IMR-90 (cell line): Measurements from ENCODE around the gene ABHD17A. TPM values are rescaled to one million over a fixed set of nuclear protein-coding genes. Genes with fewer than 3 reads are reported as not detected.

ENCODE experiments used
- ATAC-seq: fragments of 200-7000 bp; cut with Tn5 transposase; 2 replicates; pipeline ENCODE4 v1.9.1; 2020; ENCODE audit warnings: low read depth, mild to moderate bottlenecking, moderate library complexity
- BruUV-seq: library from RNA; stranded (reverse); fragments of 400-500 nt; replicated peaks from 2 replicates; lab custom pipeline; 2021; lab: Mats Ljungman, UMichigan
- CTCF ChIA-PET: fragments of 300-600 bp; formaldehyde crosslinking; extraction: SDS; loops from one replicate; lab custom pipeline; 2021; ENCODE audit warnings: antibody characterized with exemption; lab: Yijun Ruan, JAX
- POLR2A ChIA-PET: fragments of 300-600 bp; sonication (Branson Sonifier 250); formaldehyde crosslinking; loops from one replicate; lab custom pipeline; 2022; ENCODE audit warnings: antibody characterized with exemption; ENCODE audit not compliant: unreplicated experiment; lab: Charles Lee
- DNase-seq: peaks from one replicate; pipeline ENCODE4 v3.0.0; 2013
- H2AFZ ChIP-seq: replicated peaks from 2 replicates; pipeline ENCODE3; 2013; ENCODE audit warnings: low read length, mild to moderate bottlenecking; ENCODE audit not compliant: poor library complexity
- H2AK5ac ChIP-seq: 2 replicates; pipeline ENCODE4 v1.6.1; 2013; ENCODE audit warnings: low read depth, low read length, inconsistent platforms
- H2AK9ac ChIP-seq: replicated peaks from 2 replicates; pipeline ENCODE3; 2013; ENCODE audit warnings: mild to moderate bottlenecking, low read depth, low read length, moderate library complexity; ENCODE audit not compliant: poor library complexity
- H2BK120ac ChIP-seq: 2 replicates; pipeline ENCODE4 v1.6.1; 2013; ENCODE audit warnings: low read depth, low read length, inconsistent platforms
- H2BK15ac ChIP-seq: 3 replicates; pipeline ENCODE4 v1.6.1; 2013; ENCODE audit warnings: low read depth, low read length, inconsistent platforms
- H2BK20ac ChIP-seq: 2 replicates; pipeline ENCODE4 v1.6.1; 2013; ENCODE audit warnings: low read depth, mild to moderate bottlenecking, inconsistent platforms, low read length, moderate library complexity
- H2BK5ac ChIP-seq: 2 replicates; pipeline ENCODE4 v1.6.1; 2013; ENCODE audit warnings: mild to moderate bottlenecking, low read depth, low read length, inconsistent platforms; ENCODE audit not compliant: poor library complexity, severe bottlenecking
- H3K14ac ChIP-seq: replicated peaks from 2 replicates; pipeline ENCODE4 v1.6.1; 2013; ENCODE audit warnings: low read depth, low read length, inconsistent platforms
- H3K18ac ChIP-seq: 2 replicates; pipeline ENCODE4 v1.6.1; 2013; ENCODE audit warnings: low read depth, low read length, control low read depth
- H3K23ac ChIP-seq: 2 replicates; pipeline ENCODE4 v1.6.1; 2013; ENCODE audit warnings: low read depth, low read length, inconsistent platforms
- H3K27ac ChIP-seq: 2 replicates; pipeline ENCODE4 v1.5.1; 2013; ENCODE audit warnings: mild to moderate bottlenecking, control low read depth, low read length; ENCODE audit not compliant: insufficient read depth
- H3K27me3 ChIP-seq: 2 replicates; pipeline ENCODE4 v1.6.1; 2013; ENCODE audit warnings: low read length; ENCODE audit not compliant: control insufficient read depth, insufficient read depth
- H3K36me3 ChIP-seq: 2 replicates; pipeline ENCODE4 v1.6.1; 2013; ENCODE audit warnings: low read length, mixed read lengths; ENCODE audit not compliant: control insufficient read depth, insufficient read depth
- H3K4ac ChIP-seq: 2 replicates; pipeline ENCODE4 v1.6.1; 2013; ENCODE audit warnings: low read depth, low read length, inconsistent platforms
- H3K4me1 ChIP-seq: 2 replicates; pipeline ENCODE4 v1.6.1; 2013; ENCODE audit warnings: low read length, mixed read lengths; ENCODE audit not compliant: control insufficient read depth, insufficient read depth
- H3K4me2 ChIP-seq: 2 replicates; pipeline ENCODE4 v1.6.1; 2013; ENCODE audit warnings: low read depth, mild to moderate bottlenecking, control low read depth, low read length, moderate library complexity
- H3K4me3 ChIP-seq: 2 replicates; pipeline ENCODE4 v1.5.1; 2013; ENCODE audit warnings: low read depth, mild to moderate bottlenecking, control low read depth, low read length, moderate library complexity; ENCODE audit not compliant: insufficient read depth
- H3K56ac ChIP-seq: 2 replicates; pipeline ENCODE4 v1.6.1; 2013; ENCODE audit warnings: low read length, inconsistent platforms; ENCODE audit not compliant: insufficient read depth; ENCODE audit errors: extremely low read depth
- H3K79me1 ChIP-seq, 2 experiments: 2 replicates each; pipeline ENCODE4 v1.6.1; 2013; ENCODE audit warnings: low read length in 2 of 2, inconsistent platforms in 1 of 2, low read depth in 1 of 2
- H3K9ac ChIP-seq: 2 replicates; pipeline ENCODE4 v1.6.1; 2013; ENCODE audit warnings: low read depth, low read length, control low read depth
- H3K9me1 ChIP-seq: 2 replicates; pipeline ENCODE4 v1.6.1; 2013; ENCODE audit warnings: low read length, inconsistent platforms; ENCODE audit not compliant: insufficient read depth
- H3K9me3 ChIP-seq: 2 replicates; pipeline ENCODE4 v1.6.1; 2013; ENCODE audit warnings: low read length; ENCODE audit not compliant: control insufficient read depth, insufficient read depth
- H4K20me1 ChIP-seq: 2 replicates; pipeline ENCODE4 v1.6.1; 2013; ENCODE audit warnings: low read length, inconsistent platforms; ENCODE audit not compliant: insufficient read depth
- H4K5ac ChIP-seq: 2 replicates; pipeline ENCODE4 v1.6.1; 2013; ENCODE audit warnings: mild to moderate bottlenecking, low read depth, low read length, control low read depth
- H4K8ac ChIP-seq, 2 experiments: 2 replicates each; pipeline ENCODE4 v1.6.1; 2013; ENCODE audit warnings: low read depth in 2 of 2, low read length in 2 of 2, control low read depth in 1 of 2, inconsistent platforms in 1 of 2
- H4K91ac ChIP-seq: 2 replicates; pipeline ENCODE4 v1.6.1; 2013; ENCODE audit warnings: low read depth, low read length, inconsistent platforms; ENCODE audit not compliant: insufficient read depth
- BHLHE40 ChIP-seq: fragments of 150-350 bp; IDR thresholded peaks from 2 replicates; pipeline ENCODE4 v1.6.1; 2016; ENCODE audit warnings: mild to moderate bottlenecking, low read depth, low read length
- CEBPB ChIP-seq: IDR thresholded peaks from 2 replicates; pipeline ENCODE4 v1.6.1; 2012; ENCODE audit warnings: low read depth, low read length, improper control_type of control experiment
- CHD1 ChIP-seq: IDR thresholded peaks from 2 replicates; pipeline ENCODE4 v1.6.1; 2012; ENCODE audit warnings: low read depth, low read length, improper control_type of control experiment
- CTCF ChIP-seq: conservative IDR thresholded peaks from 2 replicates; pipeline ENCODE4 v1.5.1; 2012; ENCODE audit warnings: mild to moderate bottlenecking, low read depth, low read length, improper control_type of control experiment
- ELK1 ChIP-seq: fragments of 150-350 bp; IDR thresholded peaks from 2 replicates; pipeline ENCODE4 v1.6.1; 2016; ENCODE audit warnings: low read depth, mild to moderate bottlenecking, low read length, moderate library complexity, borderline replicate concordance
- FOS ChIP-seq: fragments of 150-350 bp; IDR thresholded peaks from 2 replicates; pipeline ENCODE4 v1.6.1; 2016; ENCODE audit warnings: low read depth, low read length
- MAFK ChIP-seq: IDR thresholded peaks from 2 replicates; pipeline ENCODE4 v1.6.1; 2012; ENCODE audit warnings: low read depth, low read length, improper control_type of control experiment
- MAZ ChIP-seq: IDR thresholded peaks from 2 replicates; pipeline ENCODE4 v1.6.1; 2012; ENCODE audit warnings: low read depth, mild to moderate bottlenecking, low read length, improper control_type of control experiment, moderate library complexity, borderline replicate concordance
- MXI1 ChIP-seq: IDR thresholded peaks from 2 replicates; pipeline ENCODE4 v1.6.1; 2012; ENCODE audit warnings: low read depth, mild to moderate bottlenecking, low read length, moderate library complexity, borderline replicate concordance
- NFE2L2 ChIP-seq: fragments of 150-350 bp; IDR thresholded peaks from 2 replicates; pipeline ENCODE4 v1.6.1; 2016; ENCODE audit warnings: low read depth, mild to moderate bottlenecking, low read length
- POLR2A ChIP-seq: IDR thresholded peaks from 2 replicates; pipeline ENCODE4 v1.6.1; 2012; ENCODE audit warnings: mild to moderate bottlenecking, low read depth, low read length
- RAD21 ChIP-seq: IDR thresholded peaks from 2 replicates; pipeline ENCODE4 v1.6.1; 2012; ENCODE audit warnings: low read length, improper control_type of control experiment
- RCOR1 ChIP-seq: IDR thresholded peaks from 2 replicates; pipeline ENCODE4 v1.6.1; 2012; ENCODE audit warnings: mild to moderate bottlenecking, low read length, improper control_type of control experiment; ENCODE audit not compliant: insufficient replicate concordance
- RFX5 ChIP-seq: IDR thresholded peaks from 2 replicates; pipeline ENCODE4 v1.8.0; 2012; ENCODE audit warnings: low read depth, mild to moderate bottlenecking, low read length, moderate library complexity
- SMC3 ChIP-seq: fragments of 150-350 bp; IDR thresholded peaks from 2 replicates; pipeline ENCODE4 v1.6.1; 2016; ENCODE audit warnings: low read depth, mild to moderate bottlenecking, antibody characterized with exemption, low read length, moderate library complexity
- USF2 ChIP-seq: fragments of 150-350 bp; IDR thresholded peaks from 2 replicates; pipeline ENCODE4 v1.6.1; 2017; ENCODE audit warnings: mild to moderate bottlenecking, antibody characterized with exemption, low read length, low read depth
- WGBS, 2 experiments: methylation state at CpG; one replicate each; pipeline versions ENCODE4 v1.1.5 to v1.1.7; 2013; ENCODE audit warnings: missing lambda C conversion rate in 2 of 2; ENCODE audit not compliant: insufficient read length in 1 of 2; ENCODE audit errors: extremely low coverage in 2 of 2; 5-methylcytosine and 5-hydroxymethylcytosine counted together
- dilution Hi-C: fragments of 300-500 bp; cut with HindIII; formaldehyde crosslinking; loops from one replicate; pipeline ENCODE4 v1.14.3; 2018; ENCODE audit warnings: low sequenced_read_pairs; ENCODE audit not compliant: unreplicated experiment
- in situ Hi-C: fragments of 300-500 bp; cut with MboI; formaldehyde crosslinking; loops from 3 replicates; pipeline ENCODE4 v1.14.3; 2019; ENCODE audit warnings: low sequenced_read_pairs, inconsistent platforms, mixed read lengths
- intact Hi-C: fragments of 100-400 bp; cut with micrococcal nuclease; formaldehyde crosslinking; loops from 2 replicates; pipeline ENCODE4 v1.10.0; 2022
- polyA plus RNA-seq, 3 experiments: library from polyadenylated mRNA; depleted of rRNA; stranded (reverse); fragments of >200 nt; gene quantifications; 2 replicates each; pipeline ENCODE4 v1.2.3, GENCODE V29; 2012; ENCODE audit warnings: low replicate concordance in 1 of 3
- total RNA-seq: library from RNA; depleted of rRNA; stranded (reverse); fragments of >200 nt; gene quantifications from 2 replicates; pipeline ENCODE4 v1.2.3, GENCODE V29; 2012

The ABHD17A gene
- total and polyA plus RNA-seq, 2 of the 4 experiments (the other 2 are of a cell fraction), result 37.8 to 76.2 TPM

- no peak overlapping the region for H2BK5ac ChIP-seq
- H4K8ac ChIP-seq, result no peak overlapping the region
- H3K27ac ChIP-seq, result no peak overlapping the region
- in situ Hi-C loops, result no loop called here
- H2BK15ac ChIP-seq, result no peak overlapping the region
- H3K4ac ChIP-seq, result no peak overlapping the region
- H4K91ac ChIP-seq, result no peak overlapping the region
- intact Hi-C loops, result no loop called here
- CTCF ChIA-PET, result no interaction called here
- H2AK5ac ChIP-seq, result no peak overlapping the region
- H2AK9ac ChIP-seq, result no peak overlapping the region
- H3K18ac ChIP-seq, result no peak overlapping the region
- ATAC-seq (no peak), DNase-seq (no peak)
- H3K9me3 ChIP-seq, result no peaks in the 10 kb centered on the region
- no peak overlapping the region for H3K56ac ChIP-seq
- H4K5ac ChIP-seq, result no peak overlapping the region
- H3K9me1 ChIP-seq, result no peaks in the 10 kb centered on the region
- no peak overlapping the region for H2BK20ac ChIP-seq
- WGBS, 2 experiments, result 92% methylated on average over 6 of the region's 16 CpGs; no CpG with 5 or more reads in 1 of the 2 experiments
- no peak overlapping the region for H2AFZ ChIP-seq
- POLR2A ChIA-PET, result no interaction called here
- dilution Hi-C loops, result no loop called here
- no peak overlapping the region for H3K9ac ChIP-seq
- no peaks in the 10 kb centered on the region for H3K27me3 ChIP-seq
- H3K4me3 ChIP-seq, result no peak overlapping the region
- no peak overlapping the region for H2BK120ac ChIP-seq
- H3K36me3 ChIP-seq, result peaks cover 3% of the 10 kb centered on the region; the same call in 1 of the 2 replicates
- TF ChIP-seq SMC3 (no peak), RFX5 (no peak), RCOR1 (no peak), CEBPB (no peak), USF2 (no peak), NFE2L2 (no peak), FOS (no peak), MAFK (no peak), POLR2A (no peak), CTCF (no peak), MAZ (no peak), ELK1 (no peak), MXI1 (no peak), CHD1 (no peak), RAD21 (no peak), BHLHE40 (no peak)
- no TSS peak for BruUV-seq
- peaks cover 0 to 75% of the 10 kb centered on the region in 2 experiments; a peak in 3 of 4 replicates for H3K79me1 ChIP-seq
- no peak overlapping the region for H3K14ac ChIP-seq
- H3K23ac ChIP-seq, result no peak overlapping the region
- peaks cover 79% of the 10 kb centered on the region for H4K20me1 ChIP-seq
- no peak overlapping the region for H3K4me2 ChIP-seq
- peaks cover 10% of the 10 kb centered on the region for H3K4me1 ChIP-seq
These were observed 40.2 kb downstream of the ABHD17A start for GRCh38 chr19:1845125-1845515.
